Measurements from ENCODE around the gene CDH23.

CDH23 gene

DNA sequence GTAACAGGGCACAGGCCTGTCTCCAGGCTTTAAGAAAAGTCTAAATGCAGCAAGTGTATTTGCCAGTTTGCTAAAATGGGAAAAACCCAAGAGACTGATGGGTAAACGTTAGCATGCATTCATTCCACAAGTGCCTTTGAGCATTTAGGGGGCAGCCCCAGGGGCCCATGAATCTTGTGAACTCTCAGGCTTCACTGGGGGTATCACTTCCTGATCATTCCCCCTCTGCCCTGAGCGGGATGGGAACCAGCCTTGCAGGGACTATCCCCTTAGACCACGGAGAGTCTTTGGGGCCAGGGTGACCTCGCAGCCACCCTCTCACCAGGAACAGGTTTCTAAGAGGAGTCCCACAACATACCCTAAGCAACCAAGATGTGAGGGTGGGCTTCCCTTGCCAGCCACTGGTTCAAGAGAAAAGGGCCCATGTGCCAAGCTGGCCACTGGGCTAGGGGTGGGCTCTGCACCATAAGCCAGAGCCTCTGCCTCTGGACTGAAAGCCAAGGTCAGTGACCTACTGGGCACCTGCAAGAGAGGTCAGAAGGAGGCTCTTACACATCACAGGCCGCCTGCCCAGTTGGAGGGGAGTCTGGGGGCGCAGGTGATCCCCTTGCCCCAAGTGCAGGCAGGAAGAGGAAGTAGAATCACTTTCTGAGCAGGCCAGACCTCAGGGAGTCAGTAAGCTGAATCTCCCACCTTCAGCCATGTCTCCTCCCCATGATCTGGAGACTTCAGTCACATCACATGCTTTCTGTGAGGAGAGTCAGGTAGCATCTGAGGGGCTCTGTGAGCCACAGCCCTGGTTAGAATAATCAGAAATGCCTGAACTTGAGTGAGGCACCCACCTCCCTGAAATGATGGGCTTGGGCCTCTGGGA lies 247.8 kb downstream of the CDH23 start:
- H3K27ac Mint-ChIP-seq: no peak overlapping the region
- TF ChIP-seq, protein P1, sequence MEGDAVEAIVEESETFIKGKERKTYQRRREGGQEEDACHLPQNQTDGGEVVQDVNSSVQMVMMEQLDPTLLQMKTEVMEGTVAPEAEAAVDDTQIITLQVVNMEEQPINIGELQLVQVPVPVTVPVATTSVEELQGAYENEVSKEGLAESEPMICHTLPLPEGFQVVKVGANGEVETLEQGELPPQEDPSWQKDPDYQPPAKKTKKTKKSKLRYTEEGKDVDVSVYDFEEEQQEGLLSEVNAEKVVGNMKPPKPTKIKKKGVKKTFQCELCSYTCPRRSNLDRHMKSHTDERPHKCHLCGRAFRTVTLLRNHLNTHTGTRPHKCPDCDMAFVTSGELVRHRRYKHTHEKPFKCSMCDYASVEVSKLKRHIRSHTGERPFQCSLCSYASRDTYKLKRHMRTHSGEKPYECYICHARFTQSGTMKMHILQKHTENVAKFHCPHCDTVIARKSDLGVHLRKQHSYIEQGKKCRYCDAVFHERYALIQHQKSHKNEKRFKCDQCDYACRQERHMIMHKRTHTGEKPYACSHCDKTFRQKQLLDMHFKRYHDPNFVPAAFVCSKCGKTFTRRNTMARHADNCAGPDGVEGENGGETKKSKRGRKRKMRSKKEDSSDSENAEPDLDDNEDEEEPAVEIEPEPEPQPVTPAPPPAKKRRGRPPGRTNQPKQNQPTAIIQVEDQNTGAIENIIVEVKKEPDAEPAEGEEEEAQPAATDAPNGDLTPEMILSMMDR (IDR thresholded peaks at IDR 0.05): no peak
- H3K36me3 Mint-ChIP-seq (ENCODE audit: low read depth): no peaks in the 10 kb centered on the region
- no peaks in the 10 kb centered on the region for H3K9me3 Mint-ChIP-seq
- peaks cover 33% of the 10 kb centered on the region for H3K4me1 Mint-ChIP-seq
- H3K4me3 Mint-ChIP-seq: no peak overlapping the region
- DNase-seq: no peak
- peaks cover 39% of the 10 kb centered on the region for H3K27me3 Mint-ChIP-seq (ENCODE audit: low read depth, poor library complexity)

DNA sequence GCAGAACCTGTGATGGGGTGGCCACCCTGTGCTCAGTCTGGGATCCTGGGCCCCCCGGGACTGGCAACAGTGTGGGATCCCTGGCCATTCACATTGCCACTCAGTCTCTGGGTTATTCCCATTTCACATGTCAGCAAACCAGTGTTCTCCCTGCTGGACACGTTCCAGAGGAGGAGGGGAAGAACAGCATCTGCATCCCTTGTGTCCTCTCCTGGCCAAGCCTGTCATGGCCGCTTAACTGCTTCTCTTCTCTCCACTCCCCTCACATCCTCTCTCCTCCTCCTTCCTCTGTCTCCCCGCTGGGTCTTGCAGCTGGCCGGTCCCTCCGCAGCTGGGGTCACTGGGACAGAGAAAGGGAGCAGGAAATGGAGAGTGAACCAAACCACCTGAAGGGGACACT lies 248.5 kb downstream of the CDH23 start:
- H3K9me3 Mint-ChIP-seq: no peaks in the 10 kb centered on the region
- no peak overlapping the region for H3K4me3 Mint-ChIP-seq
- no peak for DNase-seq
- no peaks in the 10 kb centered on the region for H3K36me3 Mint-ChIP-seq (ENCODE audit: low read depth)
- no peak overlapping the region for H3K27ac Mint-ChIP-seq
- TF ChIP-seq, protein P1 (IDR thresholded peaks at IDR 0.05): no peak
- peaks cover 26% of the 10 kb centered on the region for H3K4me1 Mint-ChIP-seq
- peaks cover 41% of the 10 kb centered on the region for H3K27me3 Mint-ChIP-seq (ENCODE audit: low read depth, poor library complexity)

DNA sequence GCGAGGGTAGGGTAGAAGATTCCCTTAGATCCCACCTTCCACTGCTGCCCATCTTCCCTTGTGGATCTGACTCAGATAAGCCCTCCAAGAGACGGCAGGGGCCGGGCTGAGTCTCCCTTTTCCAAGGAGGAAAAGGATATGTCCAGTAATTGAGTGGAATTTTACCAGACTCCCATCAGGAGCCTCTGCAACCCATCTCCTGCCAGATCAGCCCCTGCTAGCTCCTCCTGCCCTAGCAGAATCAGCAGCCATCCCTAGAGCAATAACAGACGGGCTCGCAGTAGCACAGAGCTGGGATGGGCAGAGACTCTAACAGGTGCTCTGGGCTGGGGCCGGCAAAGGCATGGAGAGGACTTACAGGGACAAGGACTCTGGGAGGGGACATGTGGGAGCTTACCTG lies 249.3 kb downstream of the CDH23 start:
- Mint-ChIP-seq H3K9me3 (no peaks in the 10 kb centered on the region), H3K4me3 (no peak overlapping the region), H3K4me1 (peaks cover 24% of the 10 kb centered on the region), H3K27ac (no peak overlapping the region), H3K36me3 (ENCODE audit: low read depth) (no peaks in the 10 kb centered on the region), H3K27me3 (ENCODE audit: low read depth, poor library complexity) (peaks cover 34% of the 10 kb centered on the region)
- TF ChIP-seq, protein P1 (IDR thresholded peaks at IDR 0.05): no peak
- DNase-seq: no peak

DNA sequence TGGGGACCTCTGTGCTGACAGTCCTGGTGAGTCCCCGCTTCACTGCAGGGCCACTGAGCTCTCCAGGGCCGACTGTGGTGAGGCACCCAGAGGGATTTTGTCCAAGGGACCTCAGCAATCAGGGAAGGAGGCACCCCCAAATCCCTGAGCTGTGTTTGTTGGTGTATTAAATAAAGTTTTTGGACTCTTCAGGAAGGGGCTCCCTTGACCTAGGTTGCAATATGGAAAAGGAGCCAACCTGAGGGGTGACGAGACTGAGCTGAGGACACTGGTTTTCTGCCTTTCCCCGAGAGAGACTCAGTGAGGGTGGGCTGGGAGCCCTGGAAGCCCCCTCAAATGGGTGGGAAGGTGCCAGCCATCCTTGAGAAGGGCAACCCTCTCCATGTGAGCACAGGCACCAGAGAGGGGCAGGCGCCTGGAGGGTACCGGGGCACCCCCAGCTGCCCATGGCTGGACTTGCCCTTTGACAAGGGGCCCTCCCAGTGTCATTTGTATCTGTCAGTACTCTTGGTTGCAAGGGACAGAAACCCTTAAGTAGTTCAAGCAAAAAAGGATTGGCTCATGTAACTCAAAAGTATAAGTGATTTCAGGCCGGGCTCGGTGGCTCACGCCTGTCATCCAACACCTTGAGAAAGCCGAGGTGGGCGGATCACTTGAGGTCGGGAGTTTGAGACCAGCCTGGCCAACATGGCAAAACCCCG lies 250.0 kb downstream of the CDH23 start:
- Mint-ChIP-seq H3K4me1 (peaks cover 24% of the 10 kb centered on the region), H3K36me3 (ENCODE audit: low read depth) (no peaks in the 10 kb centered on the region), H3K27me3 (ENCODE audit: low read depth, poor library complexity) (peaks cover 28% of the 10 kb centered on the region)

DNA sequence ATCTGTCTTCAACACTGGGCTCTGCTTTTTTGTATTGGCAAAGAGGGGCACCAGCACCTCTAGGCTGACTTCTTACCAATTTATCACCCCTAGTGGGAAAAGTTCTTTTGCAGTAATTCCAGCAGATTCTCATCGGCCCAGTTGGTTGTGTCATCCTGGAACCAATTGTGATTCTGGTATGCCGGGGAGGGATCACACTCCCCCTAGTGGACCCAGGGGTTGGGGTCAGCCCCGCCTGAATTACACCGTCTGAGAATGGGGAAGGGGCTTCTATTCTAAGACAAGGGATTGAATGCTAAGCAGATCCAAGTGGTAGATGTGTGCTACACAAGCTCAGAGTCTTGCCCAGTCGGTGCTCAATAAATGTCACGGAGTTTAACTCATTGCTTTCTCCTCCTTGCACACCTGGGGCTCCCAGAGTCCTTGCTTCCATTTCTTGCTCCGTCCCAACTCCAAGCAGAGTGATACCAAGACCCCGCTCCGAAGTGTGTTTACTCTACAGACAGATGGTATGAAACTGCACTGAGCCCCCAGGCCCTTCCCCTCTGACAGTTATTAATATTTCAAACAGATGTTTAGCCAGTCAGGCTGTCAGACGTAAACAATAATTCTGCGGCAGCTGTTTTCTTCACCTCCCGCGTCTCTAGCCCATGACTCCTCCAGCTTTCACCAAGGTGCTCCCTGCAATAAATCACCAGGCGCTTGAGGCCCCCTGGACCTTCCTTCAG lies 251.0 kb downstream of the CDH23 start:
- TF ChIP-seq, protein P1 (IDR thresholded peaks at IDR 0.05): peak; percentile 57
- H3K9me3 Mint-ChIP-seq: no peaks in the 10 kb centered on the region
- H3K27ac Mint-ChIP-seq: peak overlapping the region; percentile 32
- H3K4me1 Mint-ChIP-seq: peaks cover 24% of the 10 kb centered on the region
- H3K4me3 Mint-ChIP-seq: no peak overlapping the region
- DNase-seq: peak; percentile 52
- peaks cover 24% of the 10 kb centered on the region for H3K27me3 Mint-ChIP-seq (ENCODE audit: low read depth, poor library complexity)
- no peaks in the 10 kb centered on the region for H3K36me3 Mint-ChIP-seq (ENCODE audit: low read depth)

More for the DNA sequence above, 250.0 kb downstream of the CDH23 start:
- TF ChIP-seq, protein P1 (IDR thresholded peaks at IDR 0.05): no peak
- Mint-ChIP-seq H3K27ac (no peak overlapping the region), H3K9me3 (no peaks in the 10 kb centered on the region), H3K4me3 (no peak overlapping the region)
- no peak for DNase-seq
